ENCODE measurements around the gene MZF1.
"Not testable (repeated sequence)": the region's sequence is repeated elsewhere in the genome, so short reads cannot be mapped to it uniquely, and the experiment has no call there.

The MZF1 gene

GRCh38 chr19:58555369-58555885 lies 17.7 kb downstream of the MZF1 start:
- DNase-seq, result no peak

GRCh38 chr19:58554494-58555368 lies 18.4 kb downstream of the MZF1 start, which contains the start of gene CHMP2A:
CHMP2A (minus strand) TSS chr19:58555105; CDS start chr19:58554212, 893 bp downstream.
- DNase-seq, result peak; percentile 96

GRCh38 chr19:58553799-58554493 lies 19.2 kb downstream of the MZF1 start:
- no peak for DNase-seq

GRCh38 chr19:58552655-58553054 lies 20.5 kb downstream of the MZF1 start:
- DNase-seq, result no peak

GRCh38 chr19:58551577-58552471 lies 21.3 kb downstream of the MZF1 start:
- no peak for DNase-seq

GRCh38 chr19:58551123-58551497 lies 22.0 kb downstream of the MZF1 start:
- no peak for DNase-seq

- no peak for DNase-seq
Observed at GRCh38 chr19:58550362-58551122, 22.6 kb downstream of the MZF1 start.

- no peak for DNase-seq
Observed at GRCh38 chr19:58549664-58550361, 23.3 kb downstream of the MZF1 start.

GRCh38 chr19:58548859-58549663 lies 24.1 kb downstream of the MZF1 start:
- no peak for DNase-seq

GRCh38 chr19:58547323-58548312 lies 25.5 kb downstream of the MZF1 start:
- no peak for DNase-seq

GRCh38 chr19:58546019-58546530 lies 27.1 kb downstream of the MZF1 start:
- DNase-seq, result no peak

- no peak for DNase-seq
Observed at GRCh38 chr19:58545286-58546018, 27.7 kb downstream of the MZF1 start.

GRCh38 chr19:58544591-58545285 lies 28.4 kb downstream of the MZF1 start:
- DNase-seq, result no peak

GRCh38 chr19:58543826-58544590 lies 29.1 kb downstream of the MZF1 start, which contains the start of gene TRIM28:
TRIM28 (plus strand) TSS chr19:58544064; CDS start chr19:58544758, 694 bp downstream.
- DNase-seq, result peak; percentile 100

GRCh38 chr19:58542641-58543372 lies 30.3 kb downstream of the MZF1 start:
- not testable (repeated sequence) for DNase-seq

- not testable (repeated sequence) for DNase-seq
Observed at GRCh38 chr19:58539169-58539559, 34.0 kb downstream of the MZF1 start.
